Mesenchymal stem cell (in vitro differentiated cells and primary cell): ENCODE data around the gene MAFG.

Experiments
- DNase-seq: peaks from one replicate; pipeline ENCODE4 v3.0.0-alpha.2; 2013
- H2AFZ ChIP-seq: one replicate; pipeline ENCODE4 v1.6.1; 2013; ENCODE audit warnings: low read depth, mild to moderate bottlenecking, control low read depth, inconsistent platforms, low read length, moderate library complexity
- H2AK5ac ChIP-seq: 2 replicates; pipeline ENCODE4 v1.6.1; 2013; ENCODE audit warnings: low read length, moderate library complexity, mild to moderate bottlenecking, inconsistent platforms; ENCODE audit not compliant: severe bottlenecking
- H2BK120ac ChIP-seq: one replicate; pipeline ENCODE4 v1.6.1; 2013; ENCODE audit warnings: low read depth, mild to moderate bottlenecking, inconsistent platforms, low read length, moderate library complexity
- H2BK12ac ChIP-seq, 2 experiments: one replicate each; pipeline ENCODE4 v1.6.1; 2013; ENCODE audit warnings: inconsistent platforms in 2 of 2, low read length in 2 of 2, mild to moderate bottlenecking in 2 of 2, moderate library complexity in 2 of 2, control low read depth in 1 of 2
- H2BK15ac ChIP-seq: one replicate; pipeline ENCODE4 v1.6.1; 2013; ENCODE audit warnings: mild to moderate bottlenecking, low read depth, inconsistent platforms; ENCODE audit not compliant: poor library complexity, severe bottlenecking
- H2BK5ac ChIP-seq: 2 replicates; pipeline ENCODE4 v1.6.1; 2013; ENCODE audit warnings: low read depth, mild to moderate bottlenecking, low read length, control low read depth, inconsistent platforms; ENCODE audit not compliant: poor library complexity, severe bottlenecking
- H3K14ac ChIP-seq, 2 experiments: one replicate each; pipeline ENCODE4 v1.6.1; 2013; ENCODE audit warnings: inconsistent platforms in 2 of 2, low read length in 2 of 2, control low read depth in 1 of 2, mild to moderate bottlenecking in 1 of 2, moderate library complexity in 1 of 2
- H3K18ac ChIP-seq, 2 experiments: one replicate each; pipeline ENCODE4 v1.6.1; 2013; ENCODE audit warnings: inconsistent platforms in 2 of 2, low read length in 2 of 2, control low read depth in 1 of 2, low read depth in 1 of 2, mild to moderate bottlenecking in 1 of 2
- H3K23ac ChIP-seq, 2 experiments: one replicate each; pipeline ENCODE4 v1.6.1; 2013; ENCODE audit warnings: inconsistent platforms in 2 of 2, low read length in 2 of 2, mild to moderate bottlenecking in 2 of 2, moderate library complexity in 2 of 2, control low read depth in 1 of 2
- H3K27ac ChIP-seq: 2 replicates; pipeline ENCODE4 v1.5.1; 2013; ENCODE audit warnings: mild to moderate bottlenecking, moderate library complexity, low read length, control low read depth, inconsistent platforms; ENCODE audit not compliant: poor library complexity, severe bottlenecking
- H3K27me3 ChIP-seq, 2 experiments: 2 replicates each; pipeline versions ENCODE4 v1.6.1 to v1.7.0; 2013; ENCODE audit warnings: low read length in 2 of 2, mild to moderate bottlenecking in 2 of 2, moderate library complexity in 2 of 2, control low read depth in 1 of 2, inconsistent platforms in 1 of 2; ENCODE audit not compliant: control insufficient read depth in 1 of 2, insufficient read depth in 1 of 2
- H3K36me3 ChIP-seq, 2 experiments: 2 replicates each; pipeline versions ENCODE4 v1.6.1 to v1.7.0; 2013; ENCODE audit warnings: low read length in 2 of 2, control low read depth in 1 of 2, inconsistent platforms in 1 of 2, low read depth in 1 of 2, mild to moderate bottlenecking in 1 of 2; ENCODE audit not compliant: insufficient read depth in 2 of 2, control insufficient read depth in 1 of 2
- H3K4ac ChIP-seq, 2 experiments: one replicate each; pipeline ENCODE4 v1.6.1; 2013; ENCODE audit warnings: inconsistent platforms in 2 of 2, low read length in 2 of 2, mild to moderate bottlenecking in 2 of 2, moderate library complexity in 2 of 2, control low read depth in 1 of 2, low read depth in 1 of 2
- H3K4me1 ChIP-seq: 2 replicates; pipeline ENCODE4 v1.6.1; 2013; ENCODE audit warnings: low read depth, low read length, control low read depth; ENCODE audit not compliant: control insufficient read depth, insufficient read depth
- H3K4me2 ChIP-seq: 2 replicates; pipeline ENCODE4 v1.6.1; 2013; ENCODE audit warnings: low read length, mild to moderate bottlenecking, inconsistent platforms; ENCODE audit not compliant: poor library complexity, severe bottlenecking
- H3K4me3 ChIP-seq, 2 experiments: 2 replicates each; pipeline versions ENCODE4 v1.5.1 to v1.7.0; 2013; ENCODE audit warnings: low read length in 2 of 2, mild to moderate bottlenecking in 2 of 2, control low read depth in 1 of 2, low read depth in 1 of 2; ENCODE audit not compliant: insufficient read depth in 1 of 2
- H3K79me1 ChIP-seq: replicated peaks from 2 replicates; pipeline ENCODE4 v1.6.1; 2013; ENCODE audit warnings: mild to moderate bottlenecking, control low read depth, low read length, inconsistent platforms; ENCODE audit not compliant: poor library complexity, severe bottlenecking
- H3K9ac ChIP-seq: 2 replicates; pipeline ENCODE4 v1.7.0; 2013; ENCODE audit warnings: mild to moderate bottlenecking, low read length, moderate library complexity
- H3K9me3 ChIP-seq: 2 replicates; pipeline ENCODE4 v1.7.0; 2013; ENCODE audit warnings: mild to moderate bottlenecking, low read length; ENCODE audit not compliant: control insufficient read depth
- H4K8ac ChIP-seq: one replicate; pipeline ENCODE4 v1.6.1; 2013; ENCODE audit warnings: inconsistent platforms, mild to moderate bottlenecking, low read length, moderate library complexity
- H4K91ac ChIP-seq: one replicate; pipeline ENCODE4 v1.6.1; 2013; ENCODE audit warnings: mild to moderate bottlenecking, low read length, inconsistent platforms
- WGBS: methylation state at CpG from one replicate; pipeline ENCODE4 v1.1.7; 2013; ENCODE audit warnings: mixed read lengths; 5-methylcytosine and 5-hydroxymethylcytosine counted together

MAFG gene

GRCh38 chr17:81966343-81967243 is 39.1 kb upstream of the MAFG start:
- Histone ChIP-seq H3K23ac (no peak overlapping the region), H3K9me3 (no peaks in the 10 kb centered on the region), H3K14ac (no peak overlapping the region), H3K18ac (peak overlapping the region in 1 of 2 experiments; percentile 77), H4K91ac (peak overlapping the region; percentile 73), H3K27ac (no peak overlapping the region), H3K27me3 (peaks cover 28 to 50% of the 10 kb centered on the region in 2 experiments), H2AK5ac (no peak overlapping the region), H3K4me1 (peaks cover 22% of the 10 kb centered on the region), H2AFZ (no peak overlapping the region), H3K79me1 (no peaks in the 10 kb centered on the region), H4K8ac (peak overlapping the region; percentile 59), H3K4me2 (no peak overlapping the region), H3K4ac (peak overlapping the region; percentile 20 to 50), H3K36me3 (peaks cover 0 to 5% of the 10 kb centered on the region in 2 experiments), H2BK12ac (peak overlapping the region; percentile 34 to 72), H2BK15ac (peak overlapping the region; percentile 19), H2BK5ac (no peak overlapping the region), H3K9ac (no peak overlapping the region), H2BK120ac (peak overlapping the region; percentile 66), H3K4me3 (no peak overlapping the region)
- peak; percentile 78 for DNase-seq
- 45% methylated on average over 41 of the region's 41 CpGs for WGBS

- H3K4me3 ChIP-seq = peak overlapping the region in 1 of 2 experiments; percentile 20
- H3K14ac ChIP-seq = no peak overlapping the region
- no peaks in the 10 kb centered on the region for H3K79me1 ChIP-seq
- H3K27me3 ChIP-seq = peaks cover 29 to 59% of the 10 kb centered on the region in 2 experiments
- no peak overlapping the region for H2BK15ac ChIP-seq
- H3K4me2 ChIP-seq = no peak overlapping the region
- H3K23ac ChIP-seq = no peak overlapping the region
- no peak overlapping the region for H2BK5ac ChIP-seq
- no peak overlapping the region for H2AFZ ChIP-seq
- no peak overlapping the region for H3K27ac ChIP-seq
- no peak for DNase-seq
- peaks cover 0 to 5% of the 10 kb centered on the region in 2 experiments for H3K36me3 ChIP-seq
- 79% methylated on average over 22 of the region's 22 CpGs for WGBS
- H3K4me1 ChIP-seq = peaks cover 43% of the 10 kb centered on the region
- no peak overlapping the region for H3K4ac ChIP-seq
- no peak overlapping the region for H3K9ac ChIP-seq
- H4K8ac ChIP-seq = no peak overlapping the region
- H3K18ac ChIP-seq = no peak overlapping the region
- no peak overlapping the region for H4K91ac ChIP-seq
- peak overlapping the region in 1 of 2 experiments; percentile 30 for H2BK12ac ChIP-seq
- H3K9me3 ChIP-seq = no peaks in the 10 kb centered on the region
- H2AK5ac ChIP-seq = peak overlapping the region; percentile 22
- H2BK120ac ChIP-seq = no peak overlapping the region
These were observed 36.7 kb upstream of the MAFG start for GRCh38 chr17:81964081-81964849.

GRCh38 chr17:81962499-81963441 is 35.2 kb upstream of the MAFG start:
- Histone ChIP-seq H3K36me3 (peaks cover 0 to 5% of the 10 kb centered on the region in 2 experiments), H4K8ac (no peak overlapping the region), H3K27ac (no peak overlapping the region), H3K18ac (no peak overlapping the region), H3K27me3 (peaks cover 44 to 66% of the 10 kb centered on the region in 2 experiments), H3K4ac (no peak overlapping the region), H4K91ac (no peak overlapping the region), H2BK12ac (no peak overlapping the region), H3K14ac (no peak overlapping the region), H3K23ac (no peak overlapping the region), H2AFZ (no peak overlapping the region), H3K4me2 (no peak overlapping the region), H3K4me1 (peaks cover 40% of the 10 kb centered on the region), H2BK15ac (no peak overlapping the region), H2AK5ac (no peak overlapping the region), H2BK5ac (no peak overlapping the region), H3K9me3 (no peaks in the 10 kb centered on the region), H3K4me3 (no peak overlapping the region), H3K9ac (no peak overlapping the region), H3K79me1 (no peaks in the 10 kb centered on the region), H2BK120ac (no peak overlapping the region)
- no peak for DNase-seq
- 78% methylated on average over 37 of the region's 37 CpGs for WGBS
